K562 (cell line): ENCODE data around the gene STING1. TPM values are rescaled to one million over a fixed set of nuclear protein-coding genes. Genes with fewer than 3 reads are reported as not detected.
A peak's percentile ranks its signal among the peaks of the same experiment; 100 is the strongest.
"Not testable (repeated sequence)": the region's sequence is repeated elsewhere in the genome, so short reads cannot be mapped to it uniquely, and the experiment has no call there.

Source experiments
- ATAC-seq: fragments of 200-7000 bp; cut with Tn5 transposase; 3 replicates; pipeline ENCODE4 v1.9.1; 2020; ENCODE audit warnings: moderate library complexity
- BruUV-seq: library from RNA; stranded (reverse); fragments of 400-500 nt; replicated peaks from 2 replicates; lab custom pipeline; 2021; lab: Mats Ljungman, UMichigan
- CTCF ChIA-PET: fragments of 300-600 bp; formaldehyde crosslinking; extraction: SDS; loops from one replicate; lab custom pipeline; 2021; ENCODE audit warnings: low intra/inter-chr PET ratio; lab: Yijun Ruan, JAX
- POLR2A ChIA-PET: fragments of 300-600, 350-650 bp; sonication (Branson Sonifier 250); formaldehyde crosslinking; extraction: SDS; loops from one replicate; lab custom pipeline; 2021; ENCODE audit warnings: antibody characterized with exemption, inconsistent platforms; lab: Yijun Ruan, JAX
- DNase-seq, 4 experiments: peaks; one replicate each; pipeline versions ENCODE4 v3.0.0 to v3.0.0-alpha.2; 2011 to 2018; ENCODE audit warnings: low spot score in 3 of 4, mixed read lengths in 3 of 4; ENCODE audit errors: extremely low read depth in 1 of 4
- FAIRE-seq: peaks from 2 replicates; lab custom pipeline; 2011; peaks lifted over from hg19 to GRCh38; lab: Jason Lieb, UNC
- H2AFZ ChIP-seq: 2 replicates; pipeline ENCODE4 v1.6.0; 2011; ENCODE audit warnings: low read depth, low read length, control low read depth, inconsistent platforms
- H3K27ac ChIP-seq: fragments of 200-600 bp; 3 replicates; pipeline ENCODE4 v1.8.0; 2011; ENCODE audit warnings: low read depth, mild to moderate bottlenecking, control low read depth, inconsistent platforms, low read length, moderate library complexity, mixed read lengths; ENCODE audit errors: extremely low read depth
- H3K27me3 ChIP-seq, 2 experiments: fragments of 300-600 bp in 1 of 2; 2 replicates in 1 of 2; 3 replicates in 1 of 2; pipeline versions ENCODE4 v1.6.0 to v1.8.0; 2011; ENCODE audit warnings: inconsistent platforms in 2 of 2, low read length in 2 of 2, mild to moderate bottlenecking in 1 of 2, mixed read lengths in 1 of 2, moderate library complexity in 1 of 2; ENCODE audit not compliant: control insufficient read depth in 2 of 2, insufficient read depth in 2 of 2
- H3K36me3 ChIP-seq: fragments of 300-600 bp; 3 replicates; pipeline ENCODE4 v1.8.0; 2011; ENCODE audit warnings: mild to moderate bottlenecking, low read length, inconsistent platforms; ENCODE audit not compliant: control insufficient read depth, insufficient read depth
- H3K4me1 ChIP-seq, 2 experiments: fragments of 200-600 bp in 1 of 2; replicated peaks in 1 of 2; 2 replicates in 1 of 2; 3 replicates in 1 of 2; pipeline versions ENCODE4 v1.5.1 to v1.8.0; 2011; ENCODE audit warnings: inconsistent platforms in 2 of 2, low read length in 2 of 2, mild to moderate bottlenecking in 1 of 2, mixed read lengths in 1 of 2, moderate library complexity in 1 of 2; ENCODE audit not compliant: control insufficient read depth in 2 of 2, insufficient read depth in 2 of 2
- H3K4me2 ChIP-seq: 2 replicates; pipeline ENCODE4 v1.6.1; 2011; ENCODE audit warnings: low read length, control low read depth, inconsistent platforms, mixed read lengths; ENCODE audit not compliant: insufficient read depth
- H3K4me3 ChIP-seq: fragments of 200-600 bp; sonication (generic), shearing (Covaris generic); 2 replicates; pipeline ENCODE4 v1.5.1; 2016; ENCODE audit warnings: control low read depth, inconsistent platforms
- H3K79me2 ChIP-seq: fragments of 200-600 bp; 3 replicates; pipeline ENCODE4 v1.8.0; 2011; ENCODE audit warnings: low read length, inconsistent platforms; ENCODE audit not compliant: control insufficient read depth, insufficient read depth
- H3K9ac ChIP-seq, 2 experiments: 2 replicates each; pipeline versions ENCODE4 v1.6.0 to v1.6.1; 2011; ENCODE audit warnings: low read depth in 2 of 2, low read length in 2 of 2, control low read depth in 1 of 2, inconsistent platforms in 1 of 2, mild to moderate bottlenecking in 1 of 2, mixed read lengths in 1 of 2; ENCODE audit not compliant: insufficient read depth in 1 of 2
- H3K9me1 ChIP-seq: one replicate; pipeline ENCODE4 v1.6.0; 2011; ENCODE audit warnings: inconsistent platforms, mild to moderate bottlenecking, low read length, moderate library complexity; ENCODE audit not compliant: control insufficient read depth, insufficient read depth
- H3K9me3 ChIP-seq: replicated peaks from 2 replicates; pipeline ENCODE4 v1.5.1; 2011; ENCODE audit warnings: low read depth, low read length, inconsistent platforms; ENCODE audit not compliant: control insufficient read depth, insufficient read depth
- H4K20me1 ChIP-seq: replicated peaks from 2 replicates; pipeline ENCODE4 v1.6.1; 2011; ENCODE audit warnings: low read length, inconsistent platforms, mixed read lengths; ENCODE audit not compliant: control insufficient read depth, insufficient read depth
- WGBS: fragments of 100-300 bp; shearing (Covaris generic); methylation state at CpG from one replicate; pipeline ENCODE4 v1.1.6; 2016; ENCODE audit warnings: low coverage, mixed read lengths; ENCODE audit not compliant: insufficient coverage; ENCODE audit errors: missing lambda C conversion rate; 5-methylcytosine and 5-hydroxymethylcytosine counted together
- in situ Hi-C: fragments of 300-500 bp; cut with MboI; formaldehyde crosslinking; loops from 4 replicates; pipeline ENCODE4 v1.15.0; 2018; ENCODE audit warnings: inconsistent platforms, mixed read lengths
- intact Hi-C: fragments of 100-400 bp; cut with micrococcal nuclease; formaldehyde crosslinking; loops from 2 replicates; pipeline ENCODE4 v1.14.2; 2022
- polyA plus RNA-seq, 8 experiments: library from polyadenylated mRNA; depleted of rRNA in 4 of 8; stranded (reverse) in 5 of 8; unstranded in 3 of 8; fragments of >200 nt; fragmentation: Nextera tagmentation in 2 of 8; fragmentation: Illumina TruSeq in 1 of 8; extraction: Ambion mirVana in 2 of 8; extraction: Trizol in 1 of 8; gene quantifications; 2 replicates each; pipeline versions ENCODE4 v1.2.1 to v1.2.3, GENCODE V29; 2011 to 2014; ENCODE audit warnings: inconsistent platforms in 1 of 8, missing spikeins in 1 of 8
- total RNA-seq, 7 experiments: library from RNA; depleted of rRNA in 6 of 7; stranded (reverse); fragments of >200 nt in 6 of 7; fragmentation: Illumina TruSeq in 2 of 7; extraction: Trizol in 2 of 7; gene quantifications; 2 replicates each; pipeline versions ENCODE4 v1.2.1 to v1.2.3, GENCODE V29; 2011 to 2021; ENCODE audit warnings: low replicate concordance in 1 of 7
- TF ChIP-seq, protein P1 (sequence below): fragments of 250-450 bp; sonication (Bioruptor Pico); IDR thresholded peaks from 2 replicates; pipeline ENCODE4 v1.4.0; 2020; ENCODE audit warnings: mild to moderate bottlenecking

Gene STING1
- total and polyA plus RNA-seq, 9 of the 15 experiments (the other 6 are each of a cell fraction or from before 2014, with no cell fraction given), result 20.8 to 69.1 (median 44.7) TPM

- FAIRE-seq (no peak), ATAC-seq (no peak), DNase-seq (no peak)
- H3K9ac ChIP-seq, result no peak overlapping the region
- intact Hi-C loops, result no loop called here
- TF ChIP-seq, protein P1, sequence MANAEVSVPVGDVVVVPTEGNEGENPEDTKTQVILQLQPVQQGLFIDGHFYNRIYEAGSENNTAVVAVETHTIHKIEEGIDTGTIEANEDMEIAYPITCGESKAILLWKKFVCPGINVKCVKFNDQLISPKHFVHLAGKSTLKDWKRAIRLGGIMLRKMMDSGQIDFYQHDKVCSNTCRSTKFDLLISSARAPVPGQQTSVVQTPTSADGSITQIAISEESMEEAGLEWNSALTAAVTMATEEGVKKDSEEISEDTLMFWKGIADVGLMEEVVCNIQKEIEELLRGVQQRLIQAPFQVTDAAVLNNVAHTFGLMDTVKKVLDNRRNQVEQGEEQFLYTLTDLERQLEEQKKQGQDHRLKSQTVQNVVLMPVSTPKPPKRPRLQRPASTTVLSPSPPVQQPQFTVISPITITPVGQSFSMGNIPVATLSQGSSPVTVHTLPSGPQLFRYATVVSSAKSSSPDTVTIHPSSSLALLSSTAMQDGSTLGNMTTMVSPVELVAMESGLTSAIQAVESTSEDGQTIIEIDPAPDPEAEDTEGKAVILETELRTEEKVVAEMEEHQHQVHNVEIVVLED, result no peak
- in situ Hi-C loops, result no loop called here
- H4K20me1 ChIP-seq, result no peaks in the 10 kb centered on the region
- H3K9me1 ChIP-seq, result no peaks in the 10 kb centered on the region
- WGBS, result 22% methylated on average over 3 of the region's 3 CpGs
- no peak overlapping the region for H3K27ac ChIP-seq
- H3K36me3 ChIP-seq, result no peaks in the 10 kb centered on the region
- no peak overlapping the region for H3K4me2 ChIP-seq
- H3K9me3 ChIP-seq, result no peaks in the 10 kb centered on the region
- no peak overlapping the region for H3K4me3 ChIP-seq
- no peaks in the 10 kb centered on the region for H3K79me2 ChIP-seq
- no peaks in the 10 kb centered on the region for H3K27me3 ChIP-seq
- BruUV-seq, result no TSS peak
- CTCF ChIA-PET, result no interaction called here
- POLR2A ChIA-PET, result interaction anchor here (1.1 kb wide), 1 partner anchor 8 kb away, joined by 3 read pairs; no protein-coding TSS in a partner anchor
- H2AFZ ChIP-seq, result no peak overlapping the region
- no peaks in the 10 kb centered on the region for H3K4me1 ChIP-seq
These were observed 49.2 kb upstream of the STING1 start for GRCh38 chr5:139531772-139532169.

DNA sequence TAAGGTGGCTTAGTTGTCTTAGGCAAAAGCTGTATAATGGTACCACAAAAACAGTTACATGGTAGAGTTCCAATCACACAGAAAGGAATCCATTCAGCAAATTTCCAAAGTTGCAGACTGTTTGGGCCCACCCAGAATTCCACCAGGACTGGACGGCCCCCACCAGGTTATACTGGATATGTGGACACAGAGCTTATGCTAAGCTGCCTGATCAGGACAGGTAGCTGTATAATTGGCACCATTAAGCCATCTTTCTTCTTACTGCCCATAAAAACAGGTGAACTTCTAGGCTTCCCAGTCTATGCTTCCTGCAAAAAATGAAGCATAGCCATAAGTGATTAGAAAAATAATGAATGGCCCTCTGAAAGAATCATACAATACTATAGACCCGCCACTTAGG is 47.5 kb upstream of the STING1 start:
- H2AFZ ChIP-seq, H4K20me1 ChIP-seq, H3K79me2 ChIP-seq, DNase-seq, H3K27me3 ChIP-seq, H3K27ac ChIP-seq, ATAC-seq, H3K36me3 ChIP-seq, in situ Hi-C loops, CTCF ChIA-PET, FAIRE-seq, H3K4me2 ChIP-seq, H3K4me1 ChIP-seq, H3K9me1 ChIP-seq, H3K4me3 ChIP-seq, H3K9ac ChIP-seq, BruUV-seq, H3K9me3 ChIP-seq, POLR2A ChIA-PET, intact Hi-C loops: not testable (repeated sequence)
- WGBS, result 13% methylated on average over 2 of the region's 2 CpGs

- FAIRE-seq, H4K20me1 ChIP-seq, H3K27ac ChIP-seq, CTCF ChIA-PET, H3K79me2 ChIP-seq, in situ Hi-C loops, intact Hi-C loops, H3K4me3 ChIP-seq, H3K9ac ChIP-seq, DNase-seq, POLR2A ChIA-PET, H3K9me3 ChIP-seq, BruUV-seq, H3K4me2 ChIP-seq, H3K4me1 ChIP-seq, H3K36me3 ChIP-seq, H3K27me3 ChIP-seq, ATAC-seq, H3K9me1 ChIP-seq: not testable (repeated sequence)
- WGBS, result 63% methylated on average over 8 of the region's 8 CpGs
- H2AFZ ChIP-seq, result peak overlapping the region; percentile 59
These were observed 46.1 kb upstream of the STING1 start for GRCh38 chr5:139528695-139529094.
